Panc1 (cell line): ENCODE results near the gene EIF3B. TPM values are rescaled to one million over a fixed set of nuclear protein-coding genes. Genes with fewer than 3 reads are reported as not detected.
A peak's percentile ranks its signal among the peaks of the same experiment; 100 is the strongest.

Experiments
- ATAC-seq: fragments of 200-7000 bp; cut with Tn5 transposase; 2 replicates; pipeline ENCODE4 v1.9.1; 2020; ENCODE audit warnings: mild to moderate bottlenecking, moderate library complexity
- BruUV-seq: library from RNA; stranded (reverse); fragments of 400-500 nt; replicated peaks from 2 replicates; lab custom pipeline; 2021; lab: Mats Ljungman, UMichigan
- CTCF ChIA-PET: fragments of 300-600 bp; sonication (Branson Sonifier 250); formaldehyde crosslinking; loops from one replicate; lab custom pipeline; 2022; ENCODE audit warnings: antibody characterized with exemption; lab: Charles Lee
- POLR2A ChIA-PET: fragments of 300-600 bp; sonication (Branson Sonifier 250); formaldehyde crosslinking; loops from one replicate; lab custom pipeline; 2022; ENCODE audit warnings: antibody characterized with exemption; lab: Charles Lee
- DNase-seq: peaks from one replicate; pipeline ENCODE4 v3.0.0-alpha.2; 2010; ENCODE audit warnings: low read depth, low spot score
- H3K27ac ChIP-seq: 2 replicates; pipeline ENCODE4 v1.5.1; 2011; ENCODE audit warnings: mild to moderate bottlenecking, low read length, inconsistent platforms
- H3K27me3 ChIP-seq: fragments of 200-500 bp; sonication (Bioruptor generic); 2 replicates; pipeline ENCODE4 v1.6.0; 2014; ENCODE audit warnings: low read length, inconsistent platforms; ENCODE audit not compliant: control insufficient read depth, insufficient read depth
- H3K36me3 ChIP-seq: fragments of 200-500 bp; sonication (Bioruptor generic); 2 replicates; pipeline ENCODE4 v1.5.1; 2014; ENCODE audit warnings: inconsistent platforms, mild to moderate bottlenecking, low read length, moderate library complexity; ENCODE audit not compliant: control insufficient read depth, insufficient read depth
- H3K4me1 ChIP-seq: 2 replicates; pipeline ENCODE4 v1.5.1; 2011; ENCODE audit warnings: inconsistent platforms, mild to moderate bottlenecking, low read length, moderate library complexity; ENCODE audit not compliant: control insufficient read depth, insufficient read depth
- H3K4me3 ChIP-seq, 2 experiments: 2 replicates each; pipeline ENCODE4 v1.5.1; 2011 to 2012; ENCODE audit warnings: low read depth in 2 of 2, low read length in 2 of 2, mild to moderate bottlenecking in 2 of 2, inconsistent platforms in 1 of 2, moderate library complexity in 1 of 2
- H3K9me3 ChIP-seq: fragments of 200-500 bp; sonication (Bioruptor generic); 2 replicates; pipeline ENCODE4 v1.5.1; 2014; ENCODE audit warnings: low read depth, mild to moderate bottlenecking, inconsistent platforms, low read length, moderate library complexity; ENCODE audit not compliant: control insufficient read depth, insufficient read depth
- CTCF ChIP-seq: fragments of 450-650 bp; IDR thresholded peaks from 2 replicates; pipeline ENCODE4 v1.5.1; 2017; ENCODE audit warnings: mild to moderate bottlenecking
- POLR2AphosphoS5 ChIP-seq: IDR thresholded peaks from 2 replicates; pipeline ENCODE4 v1.6.1; 2012; ENCODE audit warnings: mild to moderate bottlenecking, low read depth, low read length, moderate library complexity
- in situ Hi-C: cut with HindIII; loops from 2 replicates; pipeline ENCODE4 v1.10.0; 2016; ENCODE audit warnings: low sequenced_read_pairs, low pct_unique_long_range_greater_than_20kb
- intact Hi-C: fragments of 100-400 bp; cut with micrococcal nuclease; formaldehyde crosslinking; loops from one replicate; pipeline ENCODE4 v1.10.0; 2022; ENCODE audit not compliant: unreplicated experiment
- total RNA-seq: library from RNA; stranded (reverse); gene quantifications from one replicate; pipeline ENCODE4 v1.2.1, GENCODE V29; 2021; ENCODE audit not compliant: unreplicated experiment
- TF ChIP-seq, protein P1 (sequence below), 2 experiments: IDR thresholded peaks; 2 replicates each; pipeline ENCODE4 v1.6.1; 2011 to 2012; ENCODE audit warnings: low read depth in 2 of 2, control low read depth in 1 of 2, low read length in 1 of 2, mild to moderate bottlenecking in 1 of 2, moderate library complexity in 1 of 2; ENCODE audit not compliant: insufficient read depth in 1 of 2

EIF3B gene
- total RNA-seq, 1 experiment from 2014 or later, result 432 TPM

DNA sequence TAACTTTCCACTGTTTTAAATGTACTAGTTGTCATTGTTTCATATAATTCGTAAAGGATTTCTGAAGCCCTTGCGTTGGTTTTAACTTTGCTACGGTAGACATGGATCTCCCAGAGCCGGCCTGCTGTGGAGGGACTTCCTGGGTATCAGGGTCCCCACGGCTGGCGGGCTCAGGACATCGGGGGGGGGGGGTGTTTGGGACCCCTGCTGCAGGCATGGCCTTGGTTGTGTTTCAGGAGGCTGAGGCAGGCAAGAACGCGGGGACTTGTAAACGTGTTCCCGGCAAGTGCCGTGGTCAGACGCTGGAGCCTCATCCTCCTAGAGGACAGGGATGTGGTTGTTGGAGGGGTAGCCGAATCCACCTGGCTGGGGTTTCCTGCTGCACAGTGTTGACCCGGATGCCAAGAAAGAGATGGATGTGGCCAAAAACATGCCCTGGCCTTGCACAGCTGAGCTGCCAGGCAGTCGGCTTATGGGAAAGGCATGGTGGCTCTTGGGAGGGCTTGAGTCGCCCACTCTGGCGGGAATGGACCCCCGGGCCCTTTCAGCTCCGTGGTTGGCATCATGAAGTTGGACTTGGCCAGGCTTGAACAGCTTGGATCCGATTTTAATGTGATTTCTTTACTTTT lies 27.4 kb downstream of the EIF3B start:
- in situ Hi-C loops (no loop called here), intact Hi-C loops (no loop called here)
- Histone ChIP-seq H3K9me3 (no peaks in the 10 kb centered on the region), H3K36me3 (peaks cover 8% of the 10 kb centered on the region), H3K27ac (no peak overlapping the region), H3K27me3 (no peaks in the 10 kb centered on the region), H3K4me3 (no peak overlapping the region), H3K4me1 (no peaks in the 10 kb centered on the region)
- TF ChIP-seq POLR2AphosphoS5 (peak; percentile 42), CTCF (no peak)
- TF ChIP-seq, protein P1, sequence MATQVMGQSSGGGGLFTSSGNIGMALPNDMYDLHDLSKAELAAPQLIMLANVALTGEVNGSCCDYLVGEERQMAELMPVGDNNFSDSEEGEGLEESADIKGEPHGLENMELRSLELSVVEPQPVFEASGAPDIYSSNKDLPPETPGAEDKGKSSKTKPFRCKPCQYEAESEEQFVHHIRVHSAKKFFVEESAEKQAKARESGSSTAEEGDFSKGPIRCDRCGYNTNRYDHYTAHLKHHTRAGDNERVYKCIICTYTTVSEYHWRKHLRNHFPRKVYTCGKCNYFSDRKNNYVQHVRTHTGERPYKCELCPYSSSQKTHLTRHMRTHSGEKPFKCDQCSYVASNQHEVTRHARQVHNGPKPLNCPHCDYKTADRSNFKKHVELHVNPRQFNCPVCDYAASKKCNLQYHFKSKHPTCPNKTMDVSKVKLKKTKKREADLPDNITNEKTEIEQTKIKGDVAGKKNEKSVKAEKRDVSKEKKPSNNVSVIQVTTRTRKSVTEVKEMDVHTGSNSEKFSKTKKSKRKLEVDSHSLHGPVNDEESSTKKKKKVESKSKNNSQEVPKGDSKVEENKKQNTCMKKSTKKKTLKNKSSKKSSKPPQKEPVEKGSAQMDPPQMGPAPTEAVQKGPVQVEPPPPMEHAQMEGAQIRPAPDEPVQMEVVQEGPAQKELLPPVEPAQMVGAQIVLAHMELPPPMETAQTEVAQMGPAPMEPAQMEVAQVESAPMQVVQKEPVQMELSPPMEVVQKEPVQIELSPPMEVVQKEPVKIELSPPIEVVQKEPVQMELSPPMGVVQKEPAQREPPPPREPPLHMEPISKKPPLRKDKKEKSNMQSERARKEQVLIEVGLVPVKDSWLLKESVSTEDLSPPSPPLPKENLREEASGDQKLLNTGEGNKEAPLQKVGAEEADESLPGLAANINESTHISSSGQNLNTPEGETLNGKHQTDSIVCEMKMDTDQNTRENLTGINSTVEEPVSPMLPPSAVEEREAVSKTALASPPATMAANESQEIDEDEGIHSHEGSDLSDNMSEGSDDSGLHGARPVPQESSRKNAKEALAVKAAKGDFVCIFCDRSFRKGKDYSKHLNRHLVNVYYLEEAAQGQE (IDR thresholded peaks at IDR 0.05; ENCODE audit: insufficient read depth in 1 of 2, low read depth in 2 of 2, low read length in 1 of 2), result no peak
- ATAC-seq (no peak), DNase-seq (no peak)
- ChIA-PET CTCF (interaction anchor here (0.6 kb wide), 1 partner anchor 110 kb away, joined by 5 read pairs; no protein-coding TSS in a partner anchor), POLR2A (no interaction called here)
- no TSS peak for BruUV-seq

GRCh38 chr7:2383543-2384274 lies 29.1 kb downstream of the EIF3B start:
- Histone ChIP-seq H3K36me3 (peaks cover 7% of the 10 kb centered on the region; the same call in 1 of the 2 replicates), H3K4me3 (no peak overlapping the region), H3K9me3 (no peaks in the 10 kb centered on the region), H3K4me1 (no peaks in the 10 kb centered on the region), H3K27me3 (no peaks in the 10 kb centered on the region), H3K27ac (no peak overlapping the region)
- CTCF ChIA-PET, result interaction anchor here (0.6 to 1.7 kb wide), 2 partner anchors 15 to 86 kb away, joined by 3 to 8 read pairs; no protein-coding TSS in a partner anchor
- DNase-seq (no peak), ATAC-seq (peak; percentile 33)
- TF ChIP-seq POLR2AphosphoS5, result 0 out of 2 replicates have a peak, but pooled peaks have one; percentile 4
- TF ChIP-seq, protein P1 (IDR thresholded peaks at IDR 0.05; ENCODE audit: insufficient read depth in 1 of 2, low read depth in 2 of 2, low read length in 1 of 2), result no peak
- POLR2A ChIA-PET, result no interaction called here
- intact Hi-C loops, result no loop called here
- BruUV-seq, result no TSS peak
- in situ Hi-C loops, result no loop called here
